Ovary (tissue), 9 donors: ENCODE results near the gene LRRN1. TPM values are rescaled to one million over a fixed set of nuclear protein-coding genes. Genes with fewer than 3 reads are reported as not detected.
"Not testable (repeated sequence)": the region's sequence is repeated elsewhere in the genome, so short reads cannot be mapped to it uniquely, and the experiment has no call there.

ENCODE experiments used
- DNase-seq, 5 donors: peaks; one replicate each; pipeline ENCODE4 v3.0.0-alpha.2; 2019 to 2020
- H3K27ac ChIP-seq, 2 donors: fragments of 200-600 bp; one replicate each; pipeline versions ENCODE4 v1.5.1 to v1.8.0; 2019 to 2022
- H3K27me3 ChIP-seq: fragments of 200-600 bp; one replicate; pipeline ENCODE4 v1.8.0; 2022
- H3K36me3 ChIP-seq: fragments of 200-600 bp; sonication (generic); one replicate; pipeline ENCODE4 v1.5.1; 2019
- H3K4me1 ChIP-seq: one replicate; pipeline ENCODE4 v1.8.1; 2013; ENCODE audit warnings: mild to moderate bottlenecking, moderate library complexity; ENCODE audit not compliant: insufficient read depth
- H3K4me3 ChIP-seq: fragments of 200-600 bp; sonication (generic); one replicate; pipeline ENCODE4 v1.5.1; 2017
- H3K9me3 ChIP-seq, 2 donors: fragments of 200-600 bp in 1 of 2; sonication (generic) in 1 of 2; one replicate each; pipeline versions ENCODE4 v1.5.1 to v1.8.1; 2013 to 2019; ENCODE audit warnings: mild to moderate bottlenecking in 1 of 2, moderate library complexity in 1 of 2
- CTCF ChIP-seq, 3 donors: fragments of 450-650 bp in 2 of 3; fragments of 200-600 bp in 1 of 3; IDR thresholded peaks; one replicate each; pipeline versions ENCODE4 v1.5.1 to v1.8.0; 2016 to 2022; ENCODE audit warnings: antibody characterized with exemption in 3 of 3, mild to moderate bottlenecking in 1 of 3
- EP300 ChIP-seq: sonication (generic); formaldehyde crosslinking; IDR thresholded peaks from one replicate; pipeline ENCODE4 v1.6.1; 2017; ENCODE audit warnings: antibody characterized with exemption
- POLR2A ChIP-seq: fragments of 450-650 bp; IDR thresholded peaks from one replicate; pipeline ENCODE4 v1.6.1; 2017; ENCODE audit warnings: antibody characterized with exemption, mild to moderate bottlenecking, moderate library complexity
- WGBS, 3 donors: extraction: QIAGEN DNeasy Blood & Tissue Kit in 1 of 3; methylation state at CpG; one replicate each; pipeline versions ENCODE4 v1.1.5 to v1.1.7; 2013 to 2017; 5-methylcytosine and 5-hydroxymethylcytosine counted together
- intact Hi-C, 4 donors: fragments of 100-400 bp; cut with DNase I; formaldehyde crosslinking; loops; one replicate each; pipeline versions ENCODE4 v1.11.0 to v1.15.1; 2022 to 2023
- polyA plus RNA-seq, 2 donors: library from polyadenylated mRNA; stranded (reverse); fragments of 200-250 nt in 1 of 2; fragments of 350-450 nt in 1 of 2; fragmentation: Illumina TruSeq in 1 of 2; extraction: RNeasy Lipid Tissue Mini Kit (QIAGEN cat#74804) in 1 of 2; gene quantifications; one replicate each; pipeline ENCODE4 v1.2.3, GENCODE V29; 2013 to 2014
- total RNA-seq, 7 donors: library from RNA; depleted of rRNA in 2 of 7; stranded (reverse); fragments of >200 nt in 2 of 7; fragmentation: NEBNext Ultra II Directional in 3 of 7; extraction: Animal tissue kit (Norgen Biotek cat#: 25700) in 3 of 7; gene quantifications; one replicate each; pipeline versions ENCODE4 v1.1.0 to v1.2.4, GENCODE V29; 2016 to 2023
- donor health status: DM: no; HTN: no; CAD: no; lungs with moderate emphysema.
- donor health status: DM: no; HTN: no; CAD: no.
- donor health status: Bipolar disorder and iron deficiency.
- donor health status: DM: yes; HTN: yes; CAD: no.
- donor health status: DM: no; HTN: no; CAD: no.
- donor health status: DM: yes; HTN: yes; CAD: no.

Gene LRRN1
- total and polyA plus RNA-seq, 9 donors, result 2.9 to 18.5 (median 7.4) TPM

GRCh38 chr3:3855056-3855455 lies 55.8 kb downstream of the LRRN1 start:
- no peak overlapping the region for H3K4me3 ChIP-seq
- H3K27me3 ChIP-seq, result no peaks in the 10 kb centered on the region
- no peak for DNase-seq
- intact Hi-C loops, result no loop called here
- H3K4me1 ChIP-seq, result no peaks in the 10 kb centered on the region
- no peaks in the 10 kb centered on the region for H3K9me3 ChIP-seq
- H3K36me3 ChIP-seq, result no peaks in the 10 kb centered on the region
- no peak overlapping the region for H3K27ac ChIP-seq
- TF ChIP-seq CTCF (IDR thresholded peaks at IDR 0.05) (no peak), EP300 (no peak), POLR2A (no peak)

DNA sequence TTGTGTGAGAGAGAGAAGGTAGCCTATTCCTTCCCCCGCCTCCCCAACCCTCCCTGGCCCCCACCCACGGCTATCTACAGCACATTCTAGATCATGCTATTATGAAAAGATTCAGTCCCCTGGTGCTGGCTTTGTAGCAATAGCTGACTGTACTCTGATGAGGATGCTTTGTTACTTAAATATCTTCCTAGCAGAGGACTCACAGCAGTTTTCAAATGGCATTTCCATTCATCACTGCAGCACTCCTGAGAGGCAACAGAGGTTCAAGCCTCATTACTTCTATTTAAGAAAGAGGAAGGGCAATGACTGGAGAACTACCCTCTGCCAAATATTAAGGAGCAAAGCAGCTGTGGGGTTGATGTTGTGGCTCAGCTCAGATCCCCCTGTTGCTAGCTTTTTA lies 61.0 kb downstream of the LRRN1 start:
- H3K4me1 ChIP-seq, result no peaks in the 10 kb centered on the region
- DNase-seq, result no peak
- TF ChIP-seq POLR2A (no peak), CTCF (IDR thresholded peaks at IDR 0.05) (no peak), EP300 (no peak)
- H3K27ac ChIP-seq, result no peak overlapping the region
- intact Hi-C loops, result no loop called here
- WGBS, 3 donors, result 44 to 56% (median 54%) methylated on average over 2 of the region's 2 CpGs
- no peak overlapping the region for H3K4me3 ChIP-seq
- H3K36me3 ChIP-seq, result no peaks in the 10 kb centered on the region
- H3K27me3 ChIP-seq, result no peaks in the 10 kb centered on the region
- no peaks in the 10 kb centered on the region for H3K9me3 ChIP-seq

- Histone ChIP-seq H3K27me3 (no peaks in the 10 kb centered on the region), H3K36me3 (no peaks in the 10 kb centered on the region), H3K27ac (no peak overlapping the region), H3K4me3 (no peak overlapping the region), H3K9me3 (no peaks in the 10 kb centered on the region), H3K4me1 (no peaks in the 10 kb centered on the region)
- DNase-seq, result no peak
- TF ChIP-seq EP300 (no peak), POLR2A (no peak), CTCF (IDR thresholded peaks at IDR 0.05) (no peak)
- intact Hi-C loops, result no loop called here
- 94 to 98% (median 95%) methylated on average over 5 of the region's 5 CpGs for WGBS, 3 donors
Measured at GRCh38 chr3:3862534-3862933, 63.3 kb downstream of the LRRN1 start.

- Histone ChIP-seq H3K27ac (no peak overlapping the region), H3K36me3 (no peaks in the 10 kb centered on the region), H3K4me3 (no peak overlapping the region), H3K9me3 (no peaks in the 10 kb centered on the region), H3K4me1 (no peaks in the 10 kb centered on the region), H3K27me3 (no peaks in the 10 kb centered on the region)
- intact Hi-C loops, result no loop called here
- 51 to 57% (median 55%) methylated on average over 8 of the region's 8 CpGs for WGBS, 3 donors
- no peak for DNase-seq
- TF ChIP-seq POLR2A (no peak), EP300 (no peak), CTCF (IDR thresholded peaks at IDR 0.05) (no peak)
Measured at GRCh38 chr3:3875491-3875890, 76.3 kb downstream of the LRRN1 start.

GRCh38 chr3:3881050-3881449 lies 81.8 kb downstream of the LRRN1 start:
- Histone ChIP-seq H3K9me3 (no peaks in the 10 kb centered on the region), H3K4me1 (no peaks in the 10 kb centered on the region), H3K27ac (no peak overlapping the region), H3K4me3 (no peak overlapping the region), H3K27me3 (no peaks in the 10 kb centered on the region), H3K36me3 (no peaks in the 10 kb centered on the region)
- intact Hi-C loops, result no loop called here
- no peak for DNase-seq
- WGBS, 3 donors, result 83 to 91% (median 83%) methylated on average over 7 of the region's 7 CpGs
- no peak for TF ChIP-seq CTCF (IDR thresholded peaks at IDR 0.05)
- TF ChIP-seq EP300, result no peak
- TF ChIP-seq POLR2A, result no peak

DNA sequence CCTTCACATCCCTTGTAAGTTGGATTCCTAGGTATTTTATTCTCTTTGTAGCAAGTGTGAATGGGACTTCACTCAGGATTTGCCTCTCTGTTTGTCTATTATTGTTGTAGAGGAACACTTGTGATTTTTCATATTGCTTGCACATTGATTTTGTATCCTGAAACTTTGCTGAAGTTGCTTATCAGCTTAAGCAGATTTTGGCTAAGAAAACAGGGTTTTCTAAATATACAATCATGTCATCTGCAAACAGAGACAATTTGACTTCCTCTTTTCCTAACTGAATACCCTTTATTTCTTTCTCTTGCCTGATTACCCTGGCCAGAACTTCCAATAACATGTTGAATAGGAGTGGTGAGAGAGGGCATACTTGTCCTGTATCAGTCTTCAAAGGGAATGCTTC lies 88.1 kb downstream of the LRRN1 start:
- intact Hi-C loops, H3K4me3 ChIP-seq, H3K36me3 ChIP-seq, DNase-seq, H3K9me3 ChIP-seq, H3K4me1 ChIP-seq, H3K27ac ChIP-seq, H3K27me3 ChIP-seq: not testable (repeated sequence)
